ENCODE measurements around the gene MTERF2. TPM values are rescaled to one million over a fixed set of nuclear protein-coding genes. Genes with fewer than 3 reads are reported as not detected.

MTERF2 gene
- 4.0 and 8.1 TPM in 2 replicates for total RNA-seq

GRCh38 chr12:106986625-106987389, at the start of gene MTERF2:
MTERF2 (minus strand) TSS chr12:106987146; CDS start chr12:106978714, 8,432 bp downstream.

GRCh38 chr12:106955377-106956047, 31.4 kb downstream of the MTERF2 start, which contains the start of gene TMEM263:
TMEM263 (plus strand) TSS chr12:106955907; CDS start chr12:106967117, 11,210 bp downstream.

Other genes with a start within 250 kb of the MTERF2 start
- 8.2 and 11.5 TPM in 2 replicates for gene RIC8B, start 212.5 kb downstream of the MTERF2 start, total RNA-seq
- gene TMEM263, start 31.2 kb downstream of the MTERF2 start, total RNA-seq = 60.6 and 67.2 TPM in 2 replicates
- gene CRY1, start 106.4 kb upstream of the MTERF2 start, total RNA-seq = 15.7 and 16.1 TPM in 2 replicates